Vagina (tissue), 2 donors: ENCODE data around the gene MAST4.

ENCODE experiments used
- POLR2A ChIP-seq, 2 donors: fragments of 450-650 bp; IDR thresholded peaks; one replicate each; pipeline ENCODE4 v1.6.1; 2017; ENCODE audit warnings: antibody characterized with exemption in 2 of 2, mild to moderate bottlenecking in 2 of 2, moderate library complexity in 2 of 2
- POLR2AphosphoS5 ChIP-seq, 2 donors: sonication (generic); formaldehyde crosslinking; IDR thresholded peaks; one replicate each; pipeline ENCODE4 v1.9.0; 2017; ENCODE audit warnings: antibody characterized with exemption in 2 of 2, mild to moderate bottlenecking in 2 of 2, low read depth in 1 of 2; ENCODE audit not compliant: insufficient read depth in 1 of 2
- TF ChIP-seq, protein P1 (sequence below), 3 experiments: fragments of 450-650 bp in 2 of 3; fragments of 200-600 bp in 1 of 3; sonication (generic) in 1 of 3; IDR thresholded peaks; one replicate each; pipeline ENCODE4 v1.5.1; 2017 to 2019; ENCODE audit warnings: antibody characterized with exemption in 3 of 3, mild to moderate bottlenecking in 2 of 3, moderate library complexity in 2 of 3

DNA sequence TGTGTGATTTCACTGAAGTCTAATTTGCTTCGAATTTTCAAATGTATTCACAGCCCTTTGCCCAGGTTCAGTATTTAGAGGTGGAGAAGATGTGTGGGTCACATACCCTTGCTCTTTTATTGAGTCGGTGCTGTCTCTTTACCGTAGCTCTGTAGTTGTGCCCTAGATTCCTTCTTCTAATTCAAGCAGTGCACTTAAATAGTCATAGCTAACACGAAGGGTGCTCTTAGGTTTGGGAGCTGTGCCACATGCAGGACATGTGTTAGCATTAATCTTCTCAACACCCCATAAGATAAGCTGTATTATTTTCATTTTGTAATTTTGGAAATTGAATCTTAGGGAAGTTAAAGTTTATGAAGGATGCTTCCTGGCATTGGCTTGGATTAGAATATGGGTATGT is 293.3 kb downstream of the MAST4 start:
- no peak for TF ChIP-seq POLR2A (IDR thresholded peaks at IDR 0.05)
- TF ChIP-seq, protein P1, sequence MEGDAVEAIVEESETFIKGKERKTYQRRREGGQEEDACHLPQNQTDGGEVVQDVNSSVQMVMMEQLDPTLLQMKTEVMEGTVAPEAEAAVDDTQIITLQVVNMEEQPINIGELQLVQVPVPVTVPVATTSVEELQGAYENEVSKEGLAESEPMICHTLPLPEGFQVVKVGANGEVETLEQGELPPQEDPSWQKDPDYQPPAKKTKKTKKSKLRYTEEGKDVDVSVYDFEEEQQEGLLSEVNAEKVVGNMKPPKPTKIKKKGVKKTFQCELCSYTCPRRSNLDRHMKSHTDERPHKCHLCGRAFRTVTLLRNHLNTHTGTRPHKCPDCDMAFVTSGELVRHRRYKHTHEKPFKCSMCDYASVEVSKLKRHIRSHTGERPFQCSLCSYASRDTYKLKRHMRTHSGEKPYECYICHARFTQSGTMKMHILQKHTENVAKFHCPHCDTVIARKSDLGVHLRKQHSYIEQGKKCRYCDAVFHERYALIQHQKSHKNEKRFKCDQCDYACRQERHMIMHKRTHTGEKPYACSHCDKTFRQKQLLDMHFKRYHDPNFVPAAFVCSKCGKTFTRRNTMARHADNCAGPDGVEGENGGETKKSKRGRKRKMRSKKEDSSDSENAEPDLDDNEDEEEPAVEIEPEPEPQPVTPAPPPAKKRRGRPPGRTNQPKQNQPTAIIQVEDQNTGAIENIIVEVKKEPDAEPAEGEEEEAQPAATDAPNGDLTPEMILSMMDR (IDR thresholded peaks at IDR 0.05) = no peak
- TF ChIP-seq POLR2AphosphoS5 (IDR thresholded peaks at IDR 0.05; ENCODE audit: insufficient read depth in 1 of 2, low read depth in 1 of 2) = no peak
